GM23338 (cell line): Measurements from ENCODE around the gene ARID1B.

Experiments used
- CREB1 ChIP-seq: fragments of 250-450 bp; sonication (Bioruptor Pico); IDR thresholded peaks from 2 replicates; pipeline ENCODE4 v1.5.0; 2020; ENCODE audit warnings: low read depth, mild to moderate bottlenecking, moderate library complexity
- EZH2 ChIP-seq: fragments of 200-600 bp; sonication (generic); IDR thresholded peaks from one replicate; pipeline ENCODE4 v1.8.0; 2017; ENCODE audit warnings: antibody characterized with exemption, mild to moderate bottlenecking, low read depth; ENCODE audit not compliant: unreplicated experiment
- EZH2phosphoT487 ChIP-seq: fragments of 200-600 bp; sonication (generic); IDR thresholded peaks from one replicate; pipeline ENCODE4 v1.8.1; 2018; ENCODE audit warnings: antibody characterized with exemption; ENCODE audit not compliant: unreplicated experiment
- JUNB ChIP-seq: IDR thresholded peaks from one replicate; pipeline ENCODE4 v1.6.1; 2016; ENCODE audit warnings: antibody characterized with exemption; ENCODE audit not compliant: unreplicated experiment
- NANOG ChIP-seq: IDR thresholded peaks from 2 replicates; pipeline ENCODE4 v1.6.1; 2016; ENCODE audit warnings: antibody characterized with exemption, borderline replicate concordance
- POLR2AphosphoS5 ChIP-seq: IDR thresholded peaks from 2 replicates; pipeline ENCODE4 v1.6.1; 2016; ENCODE audit warnings: antibody characterized with exemption, low read depth
- STAT1 ChIP-seq: IDR thresholded peaks from one replicate; pipeline ENCODE4 v1.6.1; 2016; ENCODE audit warnings: antibody characterized with exemption; ENCODE audit not compliant: unreplicated experiment
- TF ChIP-seq, protein P1 (sequence below), 2 experiments: fragments of 200-600 bp in 1 of 2; sonication (generic) in 1 of 2; conservative IDR thresholded peaks; 2 replicates each; pipeline versions ENCODE4 v1.5.1 to v1.6.1; 2016 to 2017; ENCODE audit warnings: antibody characterized with exemption in 2 of 2, low read depth in 2 of 2, mild to moderate bottlenecking in 2 of 2, moderate library complexity in 1 of 2
- TF ChIP-seq, protein P2 (sequence below): fragments of 250-450 bp; sonication (Bioruptor Pico); IDR thresholded peaks from 2 replicates; pipeline ENCODE4 v1.5.0; 2020; ENCODE audit warnings: mild to moderate bottlenecking, moderate library complexity
- TF ChIP-seq, protein P3 (sequence below): IDR thresholded peaks from one replicate; pipeline ENCODE4 v1.6.1; 2018; ENCODE audit warnings: antibody characterized with exemption; ENCODE audit not compliant: unreplicated experiment

DNA sequence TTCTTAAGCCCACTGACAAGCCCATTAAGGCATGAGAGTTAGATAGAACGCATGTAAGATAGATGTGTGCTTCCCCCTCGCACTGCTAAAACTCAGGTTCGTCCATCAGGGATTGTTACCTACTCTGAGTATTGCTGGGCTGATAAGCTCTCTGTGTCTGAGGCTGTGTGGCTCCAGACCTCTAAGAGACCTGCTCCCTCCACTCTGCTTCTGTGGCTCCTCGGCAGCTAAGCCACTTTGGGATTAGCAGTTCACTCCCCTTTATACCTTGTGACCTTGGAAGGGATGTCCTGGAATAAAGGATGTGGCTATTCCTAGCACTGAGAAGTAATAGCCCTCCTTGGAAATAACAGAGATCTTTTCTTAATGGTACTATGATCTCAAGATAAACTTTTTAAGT lies 381.3 kb downstream of the ARID1B start:
- TF ChIP-seq, protein P1, sequence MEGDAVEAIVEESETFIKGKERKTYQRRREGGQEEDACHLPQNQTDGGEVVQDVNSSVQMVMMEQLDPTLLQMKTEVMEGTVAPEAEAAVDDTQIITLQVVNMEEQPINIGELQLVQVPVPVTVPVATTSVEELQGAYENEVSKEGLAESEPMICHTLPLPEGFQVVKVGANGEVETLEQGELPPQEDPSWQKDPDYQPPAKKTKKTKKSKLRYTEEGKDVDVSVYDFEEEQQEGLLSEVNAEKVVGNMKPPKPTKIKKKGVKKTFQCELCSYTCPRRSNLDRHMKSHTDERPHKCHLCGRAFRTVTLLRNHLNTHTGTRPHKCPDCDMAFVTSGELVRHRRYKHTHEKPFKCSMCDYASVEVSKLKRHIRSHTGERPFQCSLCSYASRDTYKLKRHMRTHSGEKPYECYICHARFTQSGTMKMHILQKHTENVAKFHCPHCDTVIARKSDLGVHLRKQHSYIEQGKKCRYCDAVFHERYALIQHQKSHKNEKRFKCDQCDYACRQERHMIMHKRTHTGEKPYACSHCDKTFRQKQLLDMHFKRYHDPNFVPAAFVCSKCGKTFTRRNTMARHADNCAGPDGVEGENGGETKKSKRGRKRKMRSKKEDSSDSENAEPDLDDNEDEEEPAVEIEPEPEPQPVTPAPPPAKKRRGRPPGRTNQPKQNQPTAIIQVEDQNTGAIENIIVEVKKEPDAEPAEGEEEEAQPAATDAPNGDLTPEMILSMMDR (conservative IDR thresholded peaks at IDR 0.05; ENCODE audit: low read depth in 2 of 2), result no peak
- TF ChIP-seq EZH2phosphoT487 (no peak), JUNB (no peak), NANOG (no peak), EZH2 (no peak), POLR2AphosphoS5 (no peak), STAT1 (no peak), CREB1 (CRISPR knock-in tag) (no peak)
- TF ChIP-seq, protein P2, sequence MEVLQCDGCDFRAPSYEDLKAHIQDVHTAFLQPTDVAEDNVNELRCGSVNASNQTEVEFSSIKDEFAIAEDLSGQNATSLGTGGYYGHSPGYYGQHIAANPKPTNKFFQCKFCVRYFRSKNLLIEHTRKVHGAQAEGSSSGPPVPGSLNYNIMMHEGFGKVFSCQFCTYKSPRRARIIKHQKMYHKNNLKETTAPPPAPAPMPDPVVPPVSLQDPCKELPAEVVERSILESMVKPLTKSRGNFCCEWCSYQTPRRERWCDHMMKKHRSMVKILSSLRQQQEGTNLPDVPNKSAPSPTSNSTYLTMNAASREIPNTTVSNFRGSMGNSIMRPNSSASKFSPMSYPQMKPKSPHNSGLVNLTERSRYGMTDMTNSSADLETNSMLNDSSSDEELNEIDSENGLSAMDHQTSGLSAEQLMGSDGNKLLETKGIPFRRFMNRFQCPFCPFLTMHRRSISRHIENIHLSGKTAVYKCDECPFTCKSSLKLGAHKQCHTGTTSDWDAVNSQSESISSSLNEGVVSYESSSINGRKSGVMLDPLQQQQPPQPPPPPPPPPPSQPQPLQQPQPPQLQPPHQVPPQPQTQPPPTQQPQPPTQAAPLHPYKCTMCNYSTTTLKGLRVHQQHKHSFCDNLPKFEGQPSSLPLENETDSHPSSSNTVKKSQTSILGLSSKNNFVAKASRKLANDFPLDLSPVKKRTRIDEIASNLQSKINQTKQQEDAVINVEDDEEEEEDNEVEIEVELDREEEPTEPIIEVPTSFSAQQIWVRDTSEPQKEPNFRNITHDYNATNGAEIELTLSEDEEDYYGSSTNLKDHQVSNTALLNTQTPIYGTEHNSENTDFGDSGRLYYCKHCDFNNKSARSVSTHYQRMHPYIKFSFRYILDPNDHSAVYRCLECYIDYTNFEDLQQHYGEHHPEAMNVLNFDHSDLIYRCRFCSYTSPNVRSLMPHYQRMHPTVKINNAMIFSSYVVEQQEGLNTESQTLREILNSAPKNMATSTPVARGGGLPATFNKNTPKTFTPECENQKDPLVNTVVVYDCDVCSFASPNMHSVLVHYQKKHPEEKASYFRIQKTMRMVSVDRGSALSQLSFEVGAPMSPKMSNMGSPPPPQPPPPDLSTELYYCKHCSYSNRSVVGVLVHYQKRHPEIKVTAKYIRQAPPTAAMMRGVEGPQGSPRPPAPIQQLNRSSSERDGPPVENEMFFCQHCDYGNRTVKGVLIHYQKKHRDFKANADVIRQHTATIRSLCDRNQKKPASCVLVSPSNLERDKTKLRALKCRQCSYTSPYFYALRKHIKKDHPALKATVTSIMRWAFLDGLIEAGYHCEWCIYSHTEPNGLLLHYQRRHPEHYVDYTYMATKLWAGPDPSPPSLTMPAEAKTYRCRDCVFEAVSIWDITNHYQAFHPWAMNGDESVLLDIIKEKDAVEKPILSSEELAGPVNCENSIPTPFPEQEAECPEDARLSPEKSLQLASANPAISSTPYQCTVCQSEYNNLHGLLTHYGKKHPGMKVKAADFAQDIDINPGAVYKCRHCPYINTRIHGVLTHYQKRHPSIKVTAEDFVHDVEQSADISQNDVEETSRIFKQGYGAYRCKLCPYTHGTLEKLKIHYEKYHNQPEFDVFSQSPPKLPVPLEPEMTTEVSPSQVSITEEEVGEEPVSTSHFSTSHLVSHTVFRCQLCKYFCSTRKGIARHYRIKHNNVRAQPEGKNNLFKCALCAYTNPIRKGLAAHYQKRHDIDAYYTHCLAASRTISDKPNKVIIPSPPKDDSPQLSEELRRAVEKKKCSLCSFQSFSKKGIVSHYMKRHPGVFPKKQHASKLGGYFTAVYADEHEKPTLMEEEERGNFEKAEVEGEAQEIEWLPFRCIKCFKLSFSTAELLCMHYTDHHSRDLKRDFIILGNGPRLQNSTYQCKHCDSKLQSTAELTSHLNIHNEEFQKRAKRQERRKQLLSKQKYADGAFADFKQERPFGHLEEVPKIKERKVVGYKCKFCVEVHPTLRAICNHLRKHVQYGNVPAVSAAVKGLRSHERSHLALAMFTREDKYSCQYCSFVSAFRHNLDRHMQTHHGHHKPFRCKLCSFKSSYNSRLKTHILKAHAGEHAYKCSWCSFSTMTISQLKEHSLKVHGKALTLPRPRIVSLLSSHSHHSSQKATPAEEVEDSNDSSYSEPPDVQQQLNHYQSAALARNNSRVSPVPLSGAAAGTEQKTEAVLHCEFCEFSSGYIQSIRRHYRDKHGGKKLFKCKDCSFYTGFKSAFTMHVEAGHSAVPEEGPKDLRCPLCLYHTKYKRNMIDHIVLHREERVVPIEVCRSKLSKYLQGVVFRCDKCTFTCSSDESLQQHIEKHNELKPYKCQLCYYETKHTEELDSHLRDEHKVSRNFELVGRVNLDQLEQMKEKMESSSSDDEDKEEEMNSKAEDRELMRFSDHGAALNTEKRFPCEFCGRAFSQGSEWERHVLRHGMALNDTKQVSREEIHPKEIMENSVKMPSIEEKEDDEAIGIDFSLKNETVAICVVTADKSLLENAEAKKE (CRISPR knock-in tag), result no peak
- TF ChIP-seq, protein P3, sequence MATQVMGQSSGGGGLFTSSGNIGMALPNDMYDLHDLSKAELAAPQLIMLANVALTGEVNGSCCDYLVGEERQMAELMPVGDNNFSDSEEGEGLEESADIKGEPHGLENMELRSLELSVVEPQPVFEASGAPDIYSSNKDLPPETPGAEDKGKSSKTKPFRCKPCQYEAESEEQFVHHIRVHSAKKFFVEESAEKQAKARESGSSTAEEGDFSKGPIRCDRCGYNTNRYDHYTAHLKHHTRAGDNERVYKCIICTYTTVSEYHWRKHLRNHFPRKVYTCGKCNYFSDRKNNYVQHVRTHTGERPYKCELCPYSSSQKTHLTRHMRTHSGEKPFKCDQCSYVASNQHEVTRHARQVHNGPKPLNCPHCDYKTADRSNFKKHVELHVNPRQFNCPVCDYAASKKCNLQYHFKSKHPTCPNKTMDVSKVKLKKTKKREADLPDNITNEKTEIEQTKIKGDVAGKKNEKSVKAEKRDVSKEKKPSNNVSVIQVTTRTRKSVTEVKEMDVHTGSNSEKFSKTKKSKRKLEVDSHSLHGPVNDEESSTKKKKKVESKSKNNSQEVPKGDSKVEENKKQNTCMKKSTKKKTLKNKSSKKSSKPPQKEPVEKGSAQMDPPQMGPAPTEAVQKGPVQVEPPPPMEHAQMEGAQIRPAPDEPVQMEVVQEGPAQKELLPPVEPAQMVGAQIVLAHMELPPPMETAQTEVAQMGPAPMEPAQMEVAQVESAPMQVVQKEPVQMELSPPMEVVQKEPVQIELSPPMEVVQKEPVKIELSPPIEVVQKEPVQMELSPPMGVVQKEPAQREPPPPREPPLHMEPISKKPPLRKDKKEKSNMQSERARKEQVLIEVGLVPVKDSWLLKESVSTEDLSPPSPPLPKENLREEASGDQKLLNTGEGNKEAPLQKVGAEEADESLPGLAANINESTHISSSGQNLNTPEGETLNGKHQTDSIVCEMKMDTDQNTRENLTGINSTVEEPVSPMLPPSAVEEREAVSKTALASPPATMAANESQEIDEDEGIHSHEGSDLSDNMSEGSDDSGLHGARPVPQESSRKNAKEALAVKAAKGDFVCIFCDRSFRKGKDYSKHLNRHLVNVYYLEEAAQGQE, result no peak
